Measurements from ENCODE around the gene NLRP3.
A peak's percentile ranks its signal among the peaks of the same experiment; 100 is the strongest.
"Not testable (repeated sequence)": the region's sequence is repeated elsewhere in the genome, so short reads cannot be mapped to it uniquely, and the experiment has no call there.

The NLRP3 gene

GRCh38 chr1:247390116-247390791 lies 25.7 kb upstream of the NLRP3 start:
- DNase-seq (ENCODE audit: low spot score) (peak; percentile 85), FAIRE-seq (no peak)

- DNase-seq (ENCODE audit: low spot score) (no peak), FAIRE-seq (no peak)
Measured at GRCh38 chr1:247390996-247391395, 25.0 kb upstream of the NLRP3 start.

GRCh38 chr1:247392088-247392487 lies 23.9 kb upstream of the NLRP3 start:
- FAIRE-seq, result no peak

GRCh38 chr1:247395075-247395474 lies 20.9 kb upstream of the NLRP3 start:
- not testable (repeated sequence) for FAIRE-seq; DNase-seq (ENCODE audit: low spot score)

More at GRCh38 chr1:247392088-247392487, 23.9 kb upstream of the NLRP3 start:
- DNase-seq (ENCODE audit: low spot score), result no peak

- FAIRE-seq (no peak), DNase-seq (ENCODE audit: low spot score) (no peak)
Measured at GRCh38 chr1:247400685-247401084, 15.3 kb upstream of the NLRP3 start.

GRCh38 chr1:247401310-247402119 lies 14.5 kb upstream of the NLRP3 start:
- no peak for FAIRE-seq
- peak; percentile 32 for DNase-seq (ENCODE audit: low spot score)

- no peak for DNase-seq (ENCODE audit: low spot score)
- no peak for FAIRE-seq
Measured at GRCh38 chr1:247402120-247402675, 13.8 kb upstream of the NLRP3 start.

GRCh38 chr1:247406014-247406656 lies 9.8 kb upstream of the NLRP3 start:
- DNase-seq (ENCODE audit: low spot score), result no peak
- peak; percentile 30 for FAIRE-seq

GRCh38 chr1:247407180-247407616 lies 8.8 kb upstream of the NLRP3 start:
- no peak for DNase-seq (ENCODE audit: low spot score)
- FAIRE-seq, result no peak

- DNase-seq (ENCODE audit: low spot score), result no peak
- no peak for FAIRE-seq
Measured at GRCh38 chr1:247408100-247408499, 7.9 kb upstream of the NLRP3 start.

- FAIRE-seq, result no peak
- DNase-seq (ENCODE audit: low spot score), result no peak
Measured at GRCh38 chr1:247409869-247410544, 6.0 kb upstream of the NLRP3 start.

GRCh38 chr1:247411621-247412327 lies 4.2 kb upstream of the NLRP3 start:
- FAIRE-seq (peak; percentile 17), DNase-seq (ENCODE audit: low spot score) (no peak)

GRCh38 chr1:247417831-247418230 lies 1.9 kb downstream of the NLRP3 start:
- FAIRE-seq, result no peak

GRCh38 chr1:247419336-247419735 lies 3.4 kb downstream of the NLRP3 start:
- DNase-seq (ENCODE audit: low spot score) (no peak), FAIRE-seq (no peak)

More at GRCh38 chr1:247417831-247418230, 1.9 kb downstream of the NLRP3 start:
- no peak for DNase-seq (ENCODE audit: low spot score)

GRCh38 chr1:247421074-247421473 lies 5.1 kb downstream of the NLRP3 start:
- FAIRE-seq (peak; percentile 79), DNase-seq (ENCODE audit: low spot score) (no peak)

GRCh38 chr1:247429496-247429895 lies 13.5 kb downstream of the NLRP3 start:
- FAIRE-seq (no peak), DNase-seq (ENCODE audit: low spot score) (no peak)

GRCh38 chr1:247430434-247430833 lies 14.5 kb downstream of the NLRP3 start:
- no peak for FAIRE-seq
- DNase-seq (ENCODE audit: low spot score), result no peak

GRCh38 chr1:247431643-247432042 lies 15.7 kb downstream of the NLRP3 start:
- no peak for DNase-seq (ENCODE audit: low spot score)
- no peak for FAIRE-seq

GRCh38 chr1:247434005-247434404 lies 18.0 kb downstream of the NLRP3 start:
- FAIRE-seq, result no peak
- DNase-seq (ENCODE audit: low spot score), result no peak

- DNase-seq (ENCODE audit: low spot score), result no peak
- no peak for FAIRE-seq
Measured at GRCh38 chr1:247435030-247435758, 19.2 kb downstream of the NLRP3 start.

Data from urothelium cell line (cell line).